Endothelial cell of umbilical vein (primary cell): ENCODE results near the gene PPM1H. TPM values are rescaled to one million over a fixed set of nuclear protein-coding genes. Genes with fewer than 3 reads are reported as not detected.

Experiments
- BruUV-seq: library from RNA; stranded (reverse); fragments of 400-500 nt; replicated peaks from 2 replicates; lab custom pipeline; 2021; lab: Mats Ljungman, UMichigan
- CTCF ChIA-PET: fragments of 300-600, 350-600 bp; sonication (Branson Sonifier 250); formaldehyde crosslinking; loops from one replicate; lab custom pipeline; 2021; ENCODE audit warnings: antibody characterized with exemption, inconsistent platforms; lab: Charles Lee
- POLR2A ChIA-PET: fragments of 300-600, 350-600 bp; sonication (Branson Sonifier 250); formaldehyde crosslinking; loops from one replicate; lab custom pipeline; 2021; ENCODE audit warnings: antibody characterized with exemption, inconsistent platforms; lab: Charles Lee
- DNase-seq: peaks from one replicate; pipeline ENCODE4 v3.0.0-alpha.2; 2011; ENCODE audit warnings: low read depth, low spot score
- FAIRE-seq: peaks from 2 replicates; lab custom pipeline; 2011; peaks lifted over from hg19 to GRCh38; lab: Jason Lieb, UNC
- H2AFZ ChIP-seq: 2 replicates; pipeline ENCODE4 v1.6.0; 2012; ENCODE audit warnings: low read depth, low read length, control low read depth, inconsistent platforms
- H3K27ac ChIP-seq: 2 replicates; pipeline ENCODE4 v1.5.1; 2011; ENCODE audit warnings: low read depth, mild to moderate bottlenecking, control low read depth, low read length, moderate library complexity; ENCODE audit not compliant: insufficient read depth
- H3K27me3 ChIP-seq, 2 experiments: 2 replicates each; pipeline versions ENCODE4 v1.6.0 to v1.6.1; 2011; ENCODE audit warnings: low read length in 2 of 2, mixed read lengths in 1 of 2; ENCODE audit not compliant: control insufficient read depth in 2 of 2, insufficient read depth in 2 of 2
- H3K36me3 ChIP-seq, 2 experiments: 2 replicates in 1 of 2; 3 replicates in 1 of 2; pipeline ENCODE4 v1.5.1; 2011; ENCODE audit warnings: low read length in 2 of 2, mild to moderate bottlenecking in 1 of 2, moderate library complexity in 1 of 2; ENCODE audit not compliant: control insufficient read depth in 2 of 2, insufficient read depth in 2 of 2; ENCODE audit errors: extremely low read depth in 1 of 2
- H3K4me1 ChIP-seq: 3 replicates; pipeline ENCODE4 v1.5.1; 2011; ENCODE audit warnings: mild to moderate bottlenecking, low read length; ENCODE audit not compliant: control insufficient read depth, insufficient read depth; ENCODE audit errors: extremely low read depth
- H3K4me2 ChIP-seq: 2 replicates; pipeline ENCODE4 v1.6.1; 2011; ENCODE audit warnings: low read length, control low read depth, mixed read lengths; ENCODE audit not compliant: insufficient read depth
- H3K4me3 ChIP-seq, 3 experiments: fragments of 200-600 bp in 1 of 3; sonication (generic), shearing (Covaris generic) in 1 of 3; replicated peaks in 1 of 3; 2 replicates each; pipeline ENCODE4 v1.5.1; 2011 to 2016; ENCODE audit warnings: control low read depth in 3 of 3, low read length in 3 of 3, mild to moderate bottlenecking in 2 of 3, inconsistent platforms in 1 of 3, low read depth in 1 of 3, moderate library complexity in 1 of 3; ENCODE audit not compliant: insufficient read depth in 1 of 3
- H3K79me2 ChIP-seq: 2 replicates; pipeline ENCODE4 v1.6.0; 2012; ENCODE audit warnings: low read length, inconsistent platforms; ENCODE audit not compliant: control insufficient read depth, insufficient read depth
- H3K9ac ChIP-seq: replicated peaks from 2 replicates; pipeline ENCODE3; 2011; ENCODE audit warnings: low read length, control low read depth; ENCODE audit not compliant: insufficient read depth; ENCODE audit errors: extremely low read depth
- H3K9me1 ChIP-seq: replicated peaks from 3 replicates; pipeline ENCODE4 v1.6.0; 2011; ENCODE audit warnings: mild to moderate bottlenecking, low read length; ENCODE audit not compliant: control insufficient read depth, insufficient read depth; ENCODE audit errors: extremely low read depth
- H3K9me3 ChIP-seq: replicated peaks from 2 replicates; pipeline ENCODE4 v1.5.1; 2012; ENCODE audit warnings: low read length, inconsistent platforms; ENCODE audit not compliant: control insufficient read depth, insufficient read depth
- H4K20me1 ChIP-seq: replicated peaks from 2 replicates; pipeline ENCODE3; 2011; ENCODE audit warnings: mild to moderate bottlenecking, low read length; ENCODE audit not compliant: control insufficient read depth, insufficient read depth; ENCODE audit errors: extremely low read depth
- EZH2 ChIP-seq: IDR thresholded peaks from 2 replicates; pipeline ENCODE4 v1.6.1; 2012; ENCODE audit warnings: borderline replicate concordance, low read depth, mild to moderate bottlenecking, moderate library complexity, low read length, inconsistent platforms; ENCODE audit not compliant: severe bottlenecking
- FOS ChIP-seq: IDR thresholded peaks from 2 replicates; pipeline ENCODE4 v1.6.1; 2011; ENCODE audit warnings: mild to moderate bottlenecking, low read length, moderate library complexity, borderline replicate concordance; ENCODE audit not compliant: insufficient read depth
- JUN ChIP-seq: IDR thresholded peaks from 2 replicates; pipeline ENCODE4 v1.6.1; 2011; ENCODE audit warnings: borderline replicate concordance, low read depth; ENCODE audit not compliant: insufficient read length, insufficient read depth
- MYC ChIP-seq: IDR thresholded peaks from one replicate; pipeline ENCODE4 v1.6.1; 2011; ENCODE audit warnings: mild to moderate bottlenecking, low read depth, low read length
- POLR2A ChIP-seq: IDR thresholded peaks from 2 replicates; pipeline ENCODE4 v1.6.1; 2012; ENCODE audit warnings: low read depth, mild to moderate bottlenecking, control low read depth, low read length
- POLR2AphosphoS5 ChIP-seq: IDR thresholded peaks from 2 replicates; pipeline ENCODE4 v1.6.1; 2012; ENCODE audit warnings: low read depth, mild to moderate bottlenecking, control low read depth, low read length, moderate library complexity; ENCODE audit not compliant: insufficient read depth
- dilution Hi-C: fragments of 300-500 bp; cut with MboI; formaldehyde crosslinking; loops from one replicate; pipeline ENCODE4 v1.15.0; 2019; ENCODE audit warnings: low sequenced_read_pairs; ENCODE audit not compliant: extremely low pct_ligation_motif_present
- intact Hi-C: fragments of 100-400 bp; cut with micrococcal nuclease; formaldehyde crosslinking; loops from one replicate; pipeline ENCODE4 v1.10.0; 2022
- polyA plus RNA-seq, 4 experiments: library from polyadenylated mRNA; depleted of rRNA in 3 of 4; stranded (reverse) in 3 of 4; unstranded in 1 of 4; fragments of >200 nt; gene quantifications; 2 replicates each; pipeline versions ENCODE4 v1.2.1 to v1.2.3, GENCODE V29; 2011 to 2012; ENCODE audit warnings: missing spikeins in 1 of 4
- total RNA-seq: library from RNA; stranded (reverse); gene quantifications from 2 replicates; pipeline ENCODE4 v1.2.3, GENCODE V29; 2021
- TF ChIP-seq, protein P1 (sequence below): IDR thresholded peaks from 2 replicates; pipeline ENCODE4 v1.6.1; 2011; ENCODE audit not compliant: insufficient read depth, insufficient read length
- TF ChIP-seq, protein P2 (sequence below), 2 donors: IDR thresholded peaks; 1 replicate in 1 of 2; 2 replicates in 1 of 2; pipeline ENCODE4 v1.5.1; 2011; ENCODE audit warnings: low read length in 2 of 2, mild to moderate bottlenecking in 2 of 2, moderate library complexity in 2 of 2, control low read depth in 1 of 2, inconsistent platforms in 1 of 2, low read depth in 1 of 2; ENCODE audit not compliant: insufficient read depth in 1 of 2; ENCODE audit errors: extremely low read depth in 1 of 2

Gene PPM1H
- total and polyA plus RNA-seq, 2 donors (not counting 3 experiments of a cell fraction or from before 2014, with no cell fraction given) = 1.0 to 7.2 TPM

DNA sequence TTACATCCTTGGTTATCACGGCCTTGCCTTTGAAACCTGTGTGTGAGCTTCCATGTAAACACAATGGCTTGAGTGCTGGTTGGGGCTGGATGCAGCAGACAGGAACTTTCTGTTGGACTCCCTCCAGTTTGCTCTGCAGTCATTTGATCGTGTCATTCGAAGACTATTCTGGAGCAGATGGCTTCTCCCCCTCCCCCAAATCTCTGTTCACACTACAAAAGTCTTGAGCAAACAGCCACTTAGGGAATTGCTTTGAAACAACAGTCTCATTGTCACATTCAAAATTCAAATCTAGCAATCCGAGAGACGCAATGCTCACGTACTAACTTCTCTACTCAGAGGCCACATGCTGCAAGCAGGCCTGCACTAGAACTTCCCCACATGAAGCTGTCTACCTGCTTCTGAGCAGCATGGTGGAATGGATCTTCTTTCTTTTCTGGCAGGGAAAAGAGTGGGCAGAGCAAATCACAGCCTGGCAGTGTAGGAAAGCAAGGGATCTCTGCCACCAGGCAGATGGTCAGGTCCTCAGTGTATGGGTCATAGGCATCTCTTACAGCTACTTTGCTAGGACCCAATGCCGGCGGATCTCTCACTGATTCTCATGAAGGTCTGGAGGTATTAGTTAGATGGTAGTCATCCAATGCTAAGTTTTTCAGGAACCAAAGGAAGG is 214.2 kb downstream of the PPM1H start:
- Histone ChIP-seq H3K4me3 (no peak overlapping the region), H3K4me1 (peaks cover 21% of the 10 kb centered on the region), H3K9me3 (no peaks in the 10 kb centered on the region), H3K27me3 (no peaks in the 10 kb centered on the region), H4K20me1 (no peaks in the 10 kb centered on the region), H3K9me1 (no peaks in the 10 kb centered on the region), H3K9ac (no peak overlapping the region), H3K4me2 (no peak overlapping the region), H3K36me3 (no peaks in the 10 kb centered on the region), H2AFZ (peak overlapping the region; percentile 59), H3K79me2 (no peaks in the 10 kb centered on the region), H3K27ac (no peak overlapping the region)
- FAIRE-seq (no peak), DNase-seq (peak; percentile 48)
- TF ChIP-seq POLR2AphosphoS5 (no peak), POLR2A (no peak), FOS (no peak), MYC (no peak), JUN (no peak), EZH2 (no peak)
- TF ChIP-seq, protein P1, sequence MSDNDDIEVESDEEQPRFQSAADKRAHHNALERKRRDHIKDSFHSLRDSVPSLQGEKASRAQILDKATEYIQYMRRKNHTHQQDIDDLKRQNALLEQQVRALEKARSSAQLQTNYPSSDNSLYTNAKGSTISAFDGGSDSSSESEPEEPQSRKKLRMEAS = no peak
- TF ChIP-seq, protein P2, sequence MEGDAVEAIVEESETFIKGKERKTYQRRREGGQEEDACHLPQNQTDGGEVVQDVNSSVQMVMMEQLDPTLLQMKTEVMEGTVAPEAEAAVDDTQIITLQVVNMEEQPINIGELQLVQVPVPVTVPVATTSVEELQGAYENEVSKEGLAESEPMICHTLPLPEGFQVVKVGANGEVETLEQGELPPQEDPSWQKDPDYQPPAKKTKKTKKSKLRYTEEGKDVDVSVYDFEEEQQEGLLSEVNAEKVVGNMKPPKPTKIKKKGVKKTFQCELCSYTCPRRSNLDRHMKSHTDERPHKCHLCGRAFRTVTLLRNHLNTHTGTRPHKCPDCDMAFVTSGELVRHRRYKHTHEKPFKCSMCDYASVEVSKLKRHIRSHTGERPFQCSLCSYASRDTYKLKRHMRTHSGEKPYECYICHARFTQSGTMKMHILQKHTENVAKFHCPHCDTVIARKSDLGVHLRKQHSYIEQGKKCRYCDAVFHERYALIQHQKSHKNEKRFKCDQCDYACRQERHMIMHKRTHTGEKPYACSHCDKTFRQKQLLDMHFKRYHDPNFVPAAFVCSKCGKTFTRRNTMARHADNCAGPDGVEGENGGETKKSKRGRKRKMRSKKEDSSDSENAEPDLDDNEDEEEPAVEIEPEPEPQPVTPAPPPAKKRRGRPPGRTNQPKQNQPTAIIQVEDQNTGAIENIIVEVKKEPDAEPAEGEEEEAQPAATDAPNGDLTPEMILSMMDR (IDR thresholded peaks at IDR 0.05; ENCODE audit: extremely low read depth in 1 of 2, insufficient read depth in 1 of 2, low read depth in 1 of 2, low read length in 2 of 2) = no peak
- CTCF ChIA-PET = interaction anchor here (1.0 to 1.2 kb wide), 2 partner anchors 14 to 22 kb away, joined by 3 read pairs; no protein-coding TSS in a partner anchor
- no TSS peak for BruUV-seq
- POLR2A ChIA-PET = no interaction called here
- dilution Hi-C loops (no loop called here), intact Hi-C loops (no loop called here)
